Measurements from ENCODE around the gene OR3A3.
"Not testable (repeated sequence)": the region's sequence is repeated elsewhere in the genome, so short reads cannot be mapped to it uniquely, and the experiment has no call there.

The OR3A3 gene
- long read RNA-seq, donor 1 = 0 reads
- long read RNA-seq, donor 2 = 0 reads
- long read RNA-seq, donor 3 = 0 reads
- long read RNA-seq, donor 4 = 0 reads
- long read RNA-seq, donor 5 = 0 reads
- long read RNA-seq, donor 6 = 0 reads
- long read RNA-seq, donor 7 = 0 reads
- long read RNA-seq, donor 8 = 0 reads

GRCh38 chr17:3411070-3411469, at the start of gene OR3A3:
OR3A3 (plus strand) TSS chr17:3411370.
- DNase-seq = no peak

- DNase-seq = not testable (repeated sequence)
Measured at GRCh38 chr17:3371167-3371566, 40.0 kb upstream of the OR3A3 start.

GRCh38 chr17:3378321-3378720, 32.8 kb upstream of the OR3A3 start:
- no peak for DNase-seq

- DNase-seq = no peak
Measured at GRCh38 chr17:3381957-3382356, 29.2 kb upstream of the OR3A3 start.

- peak; percentile 12 for DNase-seq
Measured at GRCh38 chr17:3385869-3386816, 25.0 kb upstream of the OR3A3 start, which contains the start of gene OR3A2. OR3A2 (minus strand) TSS chr17:3386308.

- DNase-seq = no peak
Measured at GRCh38 chr17:3389791-3390190, 21.4 kb upstream of the OR3A3 start.

- DNase-seq = not testable (repeated sequence)
Measured at GRCh38 chr17:3397801-3398200, 13.4 kb upstream of the OR3A3 start.

GRCh38 chr17:3398310-3398709, 12.9 kb upstream of the OR3A3 start, which contains the start of gene OR1E1:
OR1E1 (minus strand) TSS chr17:3398410; CDS start chr17:3398410, 0 bp downstream.
- DNase-seq = no peak

- DNase-seq = no peak
Measured at GRCh38 chr17:3400055-3400454, 11.1 kb upstream of the OR3A3 start.

- no peak for DNase-seq
Measured at GRCh38 chr17:3401786-3402185, 9.4 kb upstream of the OR3A3 start.

- DNase-seq = not testable (repeated sequence)
Measured at GRCh38 chr17:3403856-3404255, 7.3 kb upstream of the OR3A3 start.

- not testable (repeated sequence) for DNase-seq
Measured at GRCh38 chr17:3412216-3412615, 1.0 kb downstream of the OR3A3 start.

GRCh38 chr17:3415610-3416009, 4.4 kb downstream of the OR3A3 start:
- DNase-seq = no peak

GRCh38 chr17:3418222-3418621, 7.1 kb downstream of the OR3A3 start:
- no peak for DNase-seq

GRCh38 chr17:3433215-3433614, 22.0 kb downstream of the OR3A3 start:
- not testable (repeated sequence) for DNase-seq

GRCh38 chr17:3433741-3434140, 22.6 kb downstream of the OR3A3 start, which contains the start of gene OR1E2:
OR1E2 (minus strand) TSS chr17:3433841; CDS start chr17:3433841, 0 bp downstream.
- no peak for DNase-seq

GRCh38 chr17:3438368-3438767, 27.2 kb downstream of the OR3A3 start:
- no peak for DNase-seq

- no peak for DNase-seq
Measured at GRCh38 chr17:3440451-3440850, 29.3 kb downstream of the OR3A3 start.

GRCh38 chr17:3447625-3448024, 36.5 kb downstream of the OR3A3 start:
- DNase-seq = no peak

- no peak for DNase-seq
Measured at GRCh38 chr17:3448059-3448665, 37.0 kb downstream of the OR3A3 start.

GRCh38 chr17:3466355-3466754, 55.2 kb downstream of the OR3A3 start:
- not testable (repeated sequence) for DNase-seq

- no peak for DNase-seq
Measured at GRCh38 chr17:3469529-3469928, 58.4 kb downstream of the OR3A3 start.

- DNase-seq = no peak
Measured at GRCh38 chr17:3471599-3471998, 60.4 kb downstream of the OR3A3 start, which contains the start of gene SPATA22. SPATA22 (minus strand) TSS chr17:3471819; CDS start chr17:3469325, 2,494 bp downstream.
